HG03565 (cell line): ENCODE results near the gene EPHB2.
"Not testable (repeated sequence)": the region's sequence is repeated elsewhere in the genome, so short reads cannot be mapped to it uniquely, and the experiment has no call there.

ENCODE experiments used
- ATAC-seq: cut with Tn5 transposase; IDR thresholded peaks from one replicate; pipeline ENCODE4 v1.9.1; 2021; ENCODE audit warnings: mild to moderate bottlenecking, moderate library complexity; ENCODE audit not compliant: unreplicated experiment

The EPHB2 gene

DNA sequence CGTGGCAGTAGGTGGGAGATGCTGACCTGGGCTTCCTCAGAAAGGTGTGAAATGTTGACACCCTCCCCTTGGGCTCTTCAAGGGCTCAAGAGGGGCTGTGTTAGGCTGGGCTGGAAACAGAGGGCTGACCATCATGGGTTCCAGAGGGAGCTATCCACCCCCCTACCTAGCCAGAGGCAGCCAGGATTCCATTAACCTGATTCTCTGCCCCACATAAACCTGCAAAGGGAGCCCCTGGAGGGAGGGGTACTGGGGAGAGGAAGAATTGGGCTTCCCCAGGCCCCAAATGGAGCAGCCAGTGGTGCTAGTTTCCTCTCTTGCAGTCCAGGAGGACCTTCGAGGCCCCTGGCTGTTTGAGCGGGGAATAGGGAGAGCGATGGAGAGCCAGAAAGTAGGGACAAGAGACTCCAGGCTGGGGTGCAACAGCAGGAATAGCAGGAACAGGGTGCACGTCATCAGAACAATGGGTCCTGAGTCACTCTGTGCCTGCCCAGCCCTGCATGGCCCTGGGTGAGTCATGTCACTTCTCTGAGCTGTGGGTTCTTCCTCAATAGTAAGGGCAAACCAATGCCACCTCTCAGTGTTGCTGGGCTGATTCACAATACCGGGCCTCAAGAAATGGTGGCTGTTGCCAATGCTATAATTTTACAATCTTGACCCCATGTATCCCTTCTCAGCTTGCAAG, 121.2 kb downstream of the EPHB2 start:
- ATAC-seq = no peak

- no peak for ATAC-seq
Measured at GRCh38 chr1:22832414-22832786, 121.8 kb downstream of the EPHB2 start.

GRCh38 chr1:22833699-22834098, 123.1 kb downstream of the EPHB2 start:
- ATAC-seq = no peak

- ATAC-seq = not testable (repeated sequence)
Measured at GRCh38 chr1:22834420-22834819, 123.8 kb downstream of the EPHB2 start.

GRCh38 chr1:22835636-22836319, 125.1 kb downstream of the EPHB2 start:
- no peak for ATAC-seq

DNA sequence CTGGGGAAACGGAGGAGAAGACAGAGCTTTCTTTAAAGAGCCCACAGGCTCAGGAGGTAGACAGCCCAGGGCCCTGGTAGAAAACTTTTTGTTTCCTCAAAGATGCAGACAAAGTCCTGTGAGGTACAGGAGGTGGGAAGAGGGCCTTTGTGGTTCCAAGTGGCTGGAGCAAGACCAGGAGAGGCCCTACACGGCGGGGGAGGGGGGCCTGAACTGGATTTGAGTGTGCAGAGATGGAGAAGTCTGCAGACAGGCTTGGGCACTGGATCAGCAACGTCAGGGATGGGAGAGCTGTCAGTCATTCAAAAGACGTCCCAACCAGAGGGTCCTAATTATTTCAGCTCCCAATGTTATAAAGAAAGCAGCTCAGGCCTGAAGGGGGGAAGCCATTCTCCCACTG, 126.2 kb downstream of the EPHB2 start:
- no peak for ATAC-seq

DNA sequence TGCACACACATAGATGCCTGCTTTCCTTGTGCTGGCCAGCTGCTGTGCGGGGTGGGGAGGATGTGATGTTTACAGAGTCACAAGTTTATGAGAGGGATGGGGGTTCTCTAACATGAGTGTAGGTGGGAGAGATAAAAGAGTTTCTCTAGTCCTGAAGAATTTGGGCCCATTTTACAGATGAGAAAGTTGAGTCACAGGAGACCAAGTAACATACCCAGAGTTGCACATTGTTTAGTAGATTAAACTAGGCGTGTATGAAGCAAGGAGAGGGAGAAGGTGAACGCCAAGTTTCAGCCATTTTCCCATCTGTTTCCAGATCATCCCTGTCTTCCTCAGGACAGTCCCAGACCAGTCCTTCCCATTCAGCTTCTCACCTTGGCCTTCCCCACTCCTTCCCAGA, 126.7 kb downstream of the EPHB2 start:
- no peak for ATAC-seq

GRCh38 chr1:22838965-22839364, 128.3 kb downstream of the EPHB2 start:
- no peak for ATAC-seq

DNA sequence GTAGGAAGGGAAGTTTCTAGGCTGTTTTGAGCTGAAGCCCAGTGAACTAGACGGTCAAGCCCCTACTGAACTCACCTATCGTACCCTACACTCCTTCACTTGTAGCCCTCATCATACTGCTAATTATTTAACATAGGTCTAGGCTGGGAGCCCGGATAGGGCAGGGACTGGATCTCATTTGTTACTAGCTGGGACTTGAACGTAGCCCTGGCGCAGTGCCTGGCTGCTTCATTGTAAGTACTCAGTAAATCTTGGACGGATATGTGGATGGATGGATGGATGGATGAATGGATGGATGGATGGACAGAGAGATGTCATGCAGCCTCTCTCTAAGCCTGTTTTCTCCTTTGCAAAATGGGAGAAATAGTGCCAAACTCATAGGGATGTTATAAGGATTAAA, 129.2 kb downstream of the EPHB2 start:
- no peak for ATAC-seq

GRCh38 chr1:22841142-22841541, 130.5 kb downstream of the EPHB2 start:
- no peak for ATAC-seq

DNA sequence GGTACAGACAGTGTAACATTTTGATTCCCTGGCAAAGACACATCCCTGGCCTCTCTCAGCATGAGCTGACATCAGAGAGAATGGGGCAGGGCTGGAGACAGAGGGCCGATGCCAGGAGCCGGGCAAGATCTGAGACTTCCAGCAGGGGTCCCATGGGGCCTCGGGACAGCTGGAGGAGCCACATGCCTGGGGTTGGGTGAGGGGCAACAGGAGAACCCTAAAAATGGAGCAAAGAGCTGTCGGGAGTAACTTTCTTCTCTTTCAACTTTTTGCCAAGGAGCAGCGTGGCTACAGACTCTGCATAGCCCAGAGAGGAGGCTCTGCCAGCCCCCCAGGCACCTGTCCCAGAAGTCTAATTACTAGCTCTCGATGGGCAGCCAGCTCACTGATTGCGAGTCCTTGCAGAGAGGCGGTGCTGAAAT, 131.2 kb downstream of the EPHB2 start:
- no peak for ATAC-seq

- not testable (repeated sequence) for ATAC-seq
Measured at GRCh38 chr1:22843441-22844183, 133.0 kb downstream of the EPHB2 start.

DNA sequence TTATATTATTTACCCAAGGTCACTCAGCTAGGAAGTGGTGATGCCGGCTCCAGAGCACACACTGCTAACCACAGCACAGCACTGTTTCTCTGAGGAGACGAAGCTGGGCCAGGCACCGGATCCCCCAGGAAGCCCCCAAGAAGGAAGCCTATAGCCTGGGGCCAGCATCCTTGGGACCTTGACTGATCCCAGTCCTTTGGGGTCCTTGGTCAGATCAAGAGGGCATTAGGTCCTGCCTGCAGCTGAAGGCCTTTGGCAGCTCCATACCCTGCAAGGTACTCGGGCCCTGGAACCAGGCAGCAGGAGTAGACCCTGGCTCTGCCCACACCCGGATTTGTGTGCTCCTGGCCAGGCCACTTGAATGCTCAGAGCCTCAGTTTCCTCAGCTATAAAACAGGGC, 134.0 kb downstream of the EPHB2 start:
- ATAC-seq = no peak

GRCh38 chr1:22845398-22845935, 134.8 kb downstream of the EPHB2 start:
- ATAC-seq = no peak

GRCh38 chr1:22846458-22846857, 135.8 kb downstream of the EPHB2 start:
- ATAC-seq = no peak

DNA sequence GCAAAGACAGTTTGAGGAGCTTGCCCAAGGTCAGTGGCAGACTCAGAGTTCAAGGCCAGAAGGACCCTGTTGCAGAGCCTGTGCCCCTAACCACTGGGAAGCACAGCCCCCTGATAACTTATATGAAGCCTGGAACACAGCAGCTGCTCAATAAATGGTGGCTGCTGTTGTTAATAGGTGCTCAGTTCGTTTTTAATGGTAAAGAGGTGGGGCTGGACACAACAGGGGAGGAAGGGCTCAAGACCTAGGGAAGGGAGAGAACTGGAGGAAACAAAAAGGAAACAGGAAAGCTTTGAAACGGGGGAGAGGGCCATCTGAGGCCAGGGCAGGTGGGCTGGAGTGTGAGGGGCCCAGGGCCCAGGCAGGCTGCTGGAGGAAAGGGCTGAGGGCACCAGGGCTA, 136.6 kb downstream of the EPHB2 start:
- ATAC-seq = no peak

GRCh38 chr1:22847709-22848108, 137.1 kb downstream of the EPHB2 start:
- ATAC-seq = no peak

GRCh38 chr1:22848405-22848804, 137.8 kb downstream of the EPHB2 start:
- ATAC-seq = no peak

GRCh38 chr1:22849770-22850169, 139.1 kb downstream of the EPHB2 start:
- ATAC-seq = no peak

GRCh38 chr1:22850281-22850680, 139.6 kb downstream of the EPHB2 start:
- ATAC-seq = no peak

DNA sequence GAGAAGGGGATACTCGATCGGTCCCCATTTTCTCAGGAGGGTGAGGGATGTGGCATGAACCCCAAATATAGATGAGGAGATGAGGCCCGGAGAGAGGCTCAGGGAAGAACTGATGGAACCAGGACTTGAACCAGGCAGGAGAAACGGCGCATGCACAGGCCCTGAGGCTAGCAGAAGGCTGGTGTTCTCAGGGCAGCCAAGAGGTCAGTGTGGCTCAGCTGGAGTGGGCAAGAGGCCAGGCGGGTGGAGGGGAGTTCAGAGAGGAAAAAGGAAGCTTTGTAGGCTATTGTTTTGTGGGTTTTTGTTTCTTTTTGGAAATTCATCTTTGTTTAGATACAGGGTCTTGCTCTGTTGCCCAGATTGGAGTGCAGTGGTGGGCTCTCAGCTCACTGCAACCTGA, 140.0 kb downstream of the EPHB2 start:
- ATAC-seq = no peak

- no peak for ATAC-seq
Measured at GRCh38 chr1:22851517-22851916, 140.9 kb downstream of the EPHB2 start.
